Gastroesophageal sphincter (tissue), 4 donors: Measurements from ENCODE around the gene LHX6. TPM values are rescaled to one million over a fixed set of nuclear protein-coding genes. Genes with fewer than 3 reads are reported as not detected.

Experiments
- ATAC-seq: fragments of 150-250 bp; one replicate; pipeline ENCODE4 v1.9.1; 2016; ENCODE audit warnings: mild to moderate bottlenecking, moderate library complexity
- H3K27ac ChIP-seq, 4 donors: fragments of 200-600 bp; sonication (generic) in 3 of 4; 1 replicate in 3 of 4; 2 replicates in 1 of 4; pipeline ENCODE4 v1.5.1; 2016 to 2019
- H3K27me3 ChIP-seq: fragments of 200-600 bp; sonication (generic); one replicate; pipeline ENCODE4 v1.5.1; 2019
- H3K36me3 ChIP-seq, 2 donors: fragments of 200-600 bp; sonication (generic); one replicate each; pipeline ENCODE4 v1.5.1; 2019; ENCODE audit warnings: control low read depth in 1 of 2
- H3K4me1 ChIP-seq, 3 donors: fragments of 200-600 bp; sonication (generic); 1 replicate in 2 of 3; 2 replicates in 1 of 3; pipeline ENCODE4 v1.5.1; 2016 to 2019; ENCODE audit warnings: control low read depth in 2 of 3
- H3K4me3 ChIP-seq, 2 donors: fragments of 200-600 bp; sonication (generic); one replicate each; pipeline ENCODE4 v1.5.1; 2019; ENCODE audit warnings: mild to moderate bottlenecking in 1 of 2, moderate library complexity in 1 of 2
- H3K9me3 ChIP-seq, 3 donors: fragments of 200-600 bp; sonication (generic); one replicate each; pipeline ENCODE4 v1.5.1; 2017 to 2019; ENCODE audit warnings: control low read depth in 2 of 3
- EP300 ChIP-seq: sonication (generic); formaldehyde crosslinking; IDR thresholded peaks from one replicate; pipeline ENCODE4 v1.6.1; 2017; ENCODE audit warnings: antibody characterized with exemption, mild to moderate bottlenecking
- POLR2A ChIP-seq, 2 donors: fragments of 450-650 bp; IDR thresholded peaks; one replicate each; pipeline ENCODE4 v1.6.1; 2017; ENCODE audit warnings: antibody characterized with exemption in 2 of 2, mild to moderate bottlenecking in 2 of 2, moderate library complexity in 1 of 2
- POLR2AphosphoS5 ChIP-seq: sonication (generic); formaldehyde crosslinking; IDR thresholded peaks from one replicate; pipeline ENCODE4 v1.6.1; 2017; ENCODE audit warnings: antibody characterized with exemption
- WGBS, 2 donors: methylation state at CpG; one replicate each; pipeline ENCODE4 v1.1.5; 2018; ENCODE audit warnings: low coverage in 1 of 2; 5-methylcytosine and 5-hydroxymethylcytosine counted together
- total RNA-seq, 4 donors: library from RNA; depleted of rRNA; stranded (reverse); fragments of >200 nt; gene quantifications; one replicate each; pipeline ENCODE4 v1.1.0, GENCODE V29; 2016
- TF ChIP-seq, protein P1 (sequence below), 4 experiments: fragments of 200-600 bp in 2 of 4; fragments of 450-650 bp in 2 of 4; sonication (generic) in 1 of 4; IDR thresholded peaks; one replicate each; pipeline ENCODE4 v1.5.1; 2017 to 2019; ENCODE audit warnings: antibody characterized with exemption in 4 of 4, mild to moderate bottlenecking in 2 of 4, moderate library complexity in 2 of 4

The LHX6 gene
- total RNA-seq, 4 donors from 2014 or later: 1.7 to 13.0 (median 4.9) TPM

DNA sequence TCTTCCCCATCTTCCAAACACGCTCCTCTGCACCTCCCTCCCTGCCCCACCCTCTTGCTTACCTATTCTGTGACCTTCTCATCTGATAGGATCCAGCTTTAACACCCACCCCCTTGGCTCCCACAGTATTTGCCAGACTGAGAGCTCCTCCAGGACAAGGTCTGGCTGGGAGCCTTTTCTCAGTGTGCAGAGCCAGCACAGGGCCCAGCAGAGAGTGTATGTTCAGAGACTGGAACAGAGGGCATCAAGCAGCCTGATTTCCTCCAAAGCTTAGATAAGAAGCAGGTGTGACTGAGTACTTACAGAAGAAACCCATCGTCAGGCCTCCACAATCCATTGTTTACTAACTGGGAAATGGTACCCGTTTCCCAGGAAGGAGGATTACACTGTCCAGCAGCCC is 26.6 kb downstream of the LHX6 start:
- H3K36me3 ChIP-seq: no peaks in the 10 kb centered on the region
- H3K9me3 ChIP-seq: no peaks in the 10 kb centered on the region
- no peak for ATAC-seq
- WGBS, 2 donors: 83% methylated on average over 2 of the region's 3 CpGs; no CpG with 5 or more reads in 1 of the 2 donors
- H3K4me3 ChIP-seq: no peak overlapping the region
- H3K4me1 ChIP-seq: no peaks in the 10 kb centered on the region
- H3K27me3 ChIP-seq: peaks cover 9% of the 10 kb centered on the region
- TF ChIP-seq EP300 (no peak), POLR2AphosphoS5 (no peak), POLR2A (IDR thresholded peaks at IDR 0.05) (no peak)
- TF ChIP-seq, protein P1, sequence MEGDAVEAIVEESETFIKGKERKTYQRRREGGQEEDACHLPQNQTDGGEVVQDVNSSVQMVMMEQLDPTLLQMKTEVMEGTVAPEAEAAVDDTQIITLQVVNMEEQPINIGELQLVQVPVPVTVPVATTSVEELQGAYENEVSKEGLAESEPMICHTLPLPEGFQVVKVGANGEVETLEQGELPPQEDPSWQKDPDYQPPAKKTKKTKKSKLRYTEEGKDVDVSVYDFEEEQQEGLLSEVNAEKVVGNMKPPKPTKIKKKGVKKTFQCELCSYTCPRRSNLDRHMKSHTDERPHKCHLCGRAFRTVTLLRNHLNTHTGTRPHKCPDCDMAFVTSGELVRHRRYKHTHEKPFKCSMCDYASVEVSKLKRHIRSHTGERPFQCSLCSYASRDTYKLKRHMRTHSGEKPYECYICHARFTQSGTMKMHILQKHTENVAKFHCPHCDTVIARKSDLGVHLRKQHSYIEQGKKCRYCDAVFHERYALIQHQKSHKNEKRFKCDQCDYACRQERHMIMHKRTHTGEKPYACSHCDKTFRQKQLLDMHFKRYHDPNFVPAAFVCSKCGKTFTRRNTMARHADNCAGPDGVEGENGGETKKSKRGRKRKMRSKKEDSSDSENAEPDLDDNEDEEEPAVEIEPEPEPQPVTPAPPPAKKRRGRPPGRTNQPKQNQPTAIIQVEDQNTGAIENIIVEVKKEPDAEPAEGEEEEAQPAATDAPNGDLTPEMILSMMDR (IDR thresholded peaks at IDR 0.05): no peak
- H3K27ac ChIP-seq: no peak overlapping the region

DNA sequence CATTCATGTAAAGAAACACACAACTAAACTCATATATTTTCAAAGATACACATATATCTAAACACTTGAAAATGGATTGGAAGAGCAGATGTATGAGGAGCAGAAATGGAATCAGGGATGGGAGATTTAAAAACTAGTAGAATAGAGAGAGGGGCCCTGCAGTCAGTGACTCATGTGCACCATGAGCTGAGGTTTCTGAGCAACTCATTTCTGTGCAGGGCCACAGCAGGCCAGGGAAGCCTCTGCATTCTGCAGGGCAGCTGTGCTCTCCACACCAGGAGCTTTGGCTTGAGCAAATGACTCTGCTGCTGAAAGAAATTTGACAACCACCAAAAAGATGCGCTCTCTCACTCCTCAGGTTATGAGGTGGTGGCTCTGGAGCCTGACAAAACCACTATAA is 27.1 kb downstream of the LHX6 start:
- H3K36me3 ChIP-seq: no peaks in the 10 kb centered on the region
- no peak for TF ChIP-seq POLR2AphosphoS5
- no peak for TF ChIP-seq POLR2A (IDR thresholded peaks at IDR 0.05)
- TF ChIP-seq, protein P1 (IDR thresholded peaks at IDR 0.05): no peak
- TF ChIP-seq EP300: no peak
- no peaks in the 10 kb centered on the region for H3K4me1 ChIP-seq
- ATAC-seq: no peak
- H3K4me3 ChIP-seq: no peak overlapping the region
- H3K9me3 ChIP-seq: no peaks in the 10 kb centered on the region
- 83% methylated on average over 1 of the region's 1 CpG; no CpG with 5 or more reads in 1 of the 2 donors for WGBS, 2 donors
- no peak overlapping the region for H3K27ac ChIP-seq
- peaks cover 9% of the 10 kb centered on the region for H3K27me3 ChIP-seq

GRCh38 chr9:122200960-122201595 is 27.7 kb downstream of the LHX6 start:
- WGBS, 2 donors: 82 to 100% methylated on average over 3 to 7 of the region's 7 CpGs
- no peak overlapping the region for H3K4me3 ChIP-seq
- peaks cover 9% of the 10 kb centered on the region for H3K27me3 ChIP-seq
- H3K36me3 ChIP-seq: no peaks in the 10 kb centered on the region
- no peak for TF ChIP-seq POLR2A (IDR thresholded peaks at IDR 0.05)
- TF ChIP-seq EP300: no peak
- TF ChIP-seq POLR2AphosphoS5: no peak
- TF ChIP-seq, protein P1 (IDR thresholded peaks at IDR 0.05): no peak
- H3K27ac ChIP-seq: no peak overlapping the region
- no peaks in the 10 kb centered on the region for H3K4me1 ChIP-seq
- H3K9me3 ChIP-seq: no peaks in the 10 kb centered on the region
- ATAC-seq: no peak

- WGBS, 2 donors: 83% methylated on average over 1 of the region's 4 CpGs; no CpG with 5 or more reads in 1 of the 2 donors
- no peak for ATAC-seq
Observed at GRCh38 chr9:122197882-122198281, 30.9 kb downstream of the LHX6 start.

More at GRCh38 chr9:122197882-122198281, 30.9 kb downstream of the LHX6 start:
- H3K27me3 ChIP-seq: peaks cover 9% of the 10 kb centered on the region
- no peaks in the 10 kb centered on the region for H3K9me3 ChIP-seq
- H3K27ac ChIP-seq: no peak overlapping the region
- TF ChIP-seq POLR2A (IDR thresholded peaks at IDR 0.05): no peak
- TF ChIP-seq POLR2AphosphoS5: no peak
- TF ChIP-seq, protein P1 (IDR thresholded peaks at IDR 0.05): no peak
- TF ChIP-seq EP300: no peak
- H3K4me3 ChIP-seq: no peak overlapping the region
- no peaks in the 10 kb centered on the region for H3K36me3 ChIP-seq
- H3K4me1 ChIP-seq: no peaks in the 10 kb centered on the region
